GM19035 (cell line): Measurements from ENCODE around the gene PNMA6F.
"Not testable (repeated sequence)": the region's sequence is repeated elsewhere in the genome, so short reads cannot be mapped to it uniquely, and the experiment has no call there.

ENCODE experiments used
- ATAC-seq: cut with Tn5 transposase; IDR thresholded peaks from one replicate; pipeline ENCODE4 v1.9.1; 2021; ENCODE audit not compliant: unreplicated experiment

The PNMA6F gene

DNA sequence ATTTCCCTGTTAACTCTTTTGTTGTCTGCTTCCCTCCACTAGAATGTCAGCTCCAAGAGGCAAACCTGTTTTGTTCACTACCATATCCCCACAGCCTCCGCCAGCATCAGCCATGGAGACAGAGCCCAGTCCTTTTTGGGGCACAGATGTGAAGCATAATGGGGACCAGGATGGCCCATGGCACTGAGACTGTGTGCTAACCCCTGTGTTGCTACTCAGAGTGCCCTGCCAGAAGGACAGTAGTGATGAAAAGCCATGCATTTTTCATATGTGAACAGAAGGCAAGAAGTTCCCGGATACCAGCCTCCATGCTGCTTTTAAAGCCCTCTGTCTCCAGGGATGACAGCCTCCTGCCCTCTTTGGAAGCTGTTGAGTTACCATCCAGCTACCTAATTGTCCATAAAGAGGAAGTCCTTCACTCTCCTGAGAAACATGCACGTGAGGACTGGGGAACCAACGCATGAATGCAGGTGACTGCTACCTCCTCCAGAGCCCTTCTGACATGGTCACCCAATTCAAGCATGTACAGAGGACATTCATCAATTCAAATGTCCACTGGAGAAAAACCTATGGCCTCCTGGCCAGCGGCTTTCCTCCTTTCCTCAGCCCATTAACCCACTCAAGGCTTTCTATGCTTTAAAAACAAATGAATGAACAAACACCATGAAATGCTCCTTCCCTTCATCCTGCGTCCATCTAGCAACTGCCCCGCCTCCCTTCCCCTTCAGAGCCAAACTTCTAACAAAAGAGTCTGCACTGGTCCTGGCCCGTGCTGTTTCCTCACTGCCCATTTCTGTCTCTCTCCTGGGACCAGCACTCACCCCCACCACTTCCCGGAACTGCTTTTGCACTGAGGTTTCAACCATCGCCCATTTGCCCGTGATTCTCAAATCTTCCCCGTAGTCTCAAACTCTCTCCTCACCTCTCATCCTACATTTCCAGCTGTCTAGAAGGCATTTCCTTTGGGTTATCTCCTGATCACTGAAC lies 18.0 kb downstream of the PNMA6F start:
- no peak for ATAC-seq

GRCh38 chrX:153302796-153303195 lies 18.8 kb downstream of the PNMA6F start:
- ATAC-seq, result no peak

DNA sequence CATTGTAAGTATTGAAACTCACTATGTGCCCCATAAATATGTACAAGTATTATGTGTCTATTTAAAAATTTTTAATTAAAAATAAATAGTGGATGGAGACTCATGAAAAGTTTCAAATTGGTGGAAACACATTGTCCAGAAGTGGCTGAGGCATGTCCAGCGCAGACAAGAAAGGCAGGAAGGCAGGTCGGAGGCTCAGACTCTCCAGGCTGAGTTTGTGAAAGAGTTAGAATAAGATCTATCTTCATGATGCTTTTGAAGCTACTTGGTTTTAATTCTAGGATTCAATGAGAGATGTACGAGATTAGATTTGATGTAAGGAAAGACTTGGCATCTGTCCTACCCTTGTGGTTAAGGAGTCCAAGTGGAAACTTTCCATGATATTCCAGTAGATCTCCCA lies 19.8 kb downstream of the PNMA6F start:
- no peak for ATAC-seq

DNA sequence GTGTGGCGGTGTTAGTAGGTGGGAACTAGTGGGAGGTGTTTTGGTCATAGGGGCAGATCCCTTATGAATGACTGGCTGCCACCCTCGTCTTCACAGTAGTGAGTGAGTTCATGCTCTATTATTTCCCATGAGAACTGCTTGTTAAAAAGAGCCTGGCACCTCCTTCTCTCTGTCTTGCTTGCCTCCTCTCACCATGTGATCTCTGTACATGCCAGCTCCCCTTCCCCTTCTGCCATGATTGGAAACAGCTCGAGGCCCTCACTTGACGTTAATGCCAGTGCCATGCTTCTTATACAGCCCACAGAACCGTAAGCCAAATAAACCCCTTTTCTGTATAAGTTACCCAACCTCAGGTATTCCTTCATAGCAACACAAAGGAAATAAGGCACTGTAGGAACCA lies 21.7 kb downstream of the PNMA6F start:
- no peak for ATAC-seq

DNA sequence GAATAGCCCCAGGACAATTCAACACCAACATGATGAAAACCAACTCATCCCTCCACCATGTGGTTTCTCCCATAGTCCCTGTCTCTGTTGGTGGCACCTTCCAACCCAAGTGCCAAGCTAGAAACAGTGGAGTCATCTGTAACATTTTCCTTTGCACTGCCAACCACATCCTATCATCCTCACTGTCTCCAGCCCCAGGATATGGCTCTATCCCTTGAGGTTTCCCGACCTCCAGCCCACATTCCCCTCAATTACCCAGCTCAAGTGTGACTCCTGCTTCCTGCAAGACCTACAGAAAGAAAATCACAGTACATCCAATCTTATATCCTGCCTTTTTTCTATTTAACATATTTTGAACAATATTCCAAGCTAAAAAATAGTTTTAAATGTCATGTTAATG lies 24.2 kb downstream of the PNMA6F start:
- ATAC-seq, result no peak

GRCh38 chrX:153293485-153294071 lies 28.0 kb downstream of the PNMA6F start:
- ATAC-seq, result not testable (repeated sequence)

GRCh38 chrX:153288807-153289206 lies 32.8 kb downstream of the PNMA6F start:
- not testable (repeated sequence) for ATAC-seq

DNA sequence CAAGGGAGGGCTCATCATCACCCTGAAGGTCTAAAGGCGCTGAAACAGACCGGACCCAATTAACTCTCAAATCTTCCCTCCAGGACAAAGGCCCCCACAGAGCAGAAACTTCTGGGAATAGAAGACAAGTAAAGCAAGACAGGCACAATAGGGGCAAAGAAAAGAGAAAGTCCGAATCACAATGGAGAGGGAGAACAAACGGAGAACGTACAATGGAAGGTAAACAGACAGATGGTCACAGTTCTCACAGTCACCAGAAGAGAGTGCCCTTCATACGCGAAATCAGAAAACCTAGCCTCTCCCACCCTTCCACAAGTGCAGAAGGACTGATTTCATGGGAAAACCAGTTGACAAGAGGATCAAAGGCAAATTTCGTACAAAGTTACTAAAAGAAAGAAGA lies 35.9 kb downstream of the PNMA6F start:
- ATAC-seq, result not testable (repeated sequence)

GRCh38 chrX:153283982-153284381 lies 37.6 kb downstream of the PNMA6F start:
- not testable (repeated sequence) for ATAC-seq

DNA sequence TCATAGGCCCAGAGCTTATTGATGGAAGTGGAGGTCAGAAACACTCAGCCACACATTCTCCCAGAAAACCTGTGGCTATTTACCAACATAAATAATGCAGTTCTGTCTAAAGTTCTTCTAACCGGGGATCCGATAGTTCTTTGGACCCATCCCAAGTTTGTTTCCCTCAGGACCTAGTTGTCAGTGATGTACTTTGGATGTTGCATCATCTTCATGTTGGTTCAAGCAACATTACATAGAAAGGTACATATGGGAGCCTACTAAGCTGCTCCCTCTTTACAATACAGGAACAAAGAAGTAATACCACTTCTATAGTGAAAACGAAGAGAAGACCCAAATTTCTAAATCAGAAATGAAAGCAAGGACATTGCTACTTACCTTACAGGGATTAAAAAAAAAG lies 39.8 kb downstream of the PNMA6F start:
- not testable (repeated sequence) for ATAC-seq

DNA sequence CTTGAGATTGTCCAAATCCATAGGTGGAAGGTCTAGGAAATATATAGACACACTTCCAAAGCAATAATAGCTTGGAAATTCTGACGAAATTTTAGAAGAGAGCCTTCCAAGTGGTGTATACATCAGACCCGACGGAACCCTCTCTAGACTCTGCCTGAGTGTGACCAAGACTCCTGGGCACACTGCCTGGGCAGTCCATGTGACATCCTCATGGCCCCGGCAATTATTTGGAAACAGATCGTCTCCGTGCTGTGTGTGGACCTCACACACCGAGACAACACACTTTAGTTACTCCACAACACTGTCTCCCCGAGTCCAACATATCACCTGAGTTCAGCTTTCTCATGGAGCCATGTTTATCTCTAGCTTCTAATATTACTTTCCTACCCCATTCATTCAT lies 42.3 kb downstream of the PNMA6F start:
- not testable (repeated sequence) for ATAC-seq

GRCh38 chrX:153276049-153276448 lies 45.5 kb downstream of the PNMA6F start:
- not testable (repeated sequence) for ATAC-seq

DNA sequence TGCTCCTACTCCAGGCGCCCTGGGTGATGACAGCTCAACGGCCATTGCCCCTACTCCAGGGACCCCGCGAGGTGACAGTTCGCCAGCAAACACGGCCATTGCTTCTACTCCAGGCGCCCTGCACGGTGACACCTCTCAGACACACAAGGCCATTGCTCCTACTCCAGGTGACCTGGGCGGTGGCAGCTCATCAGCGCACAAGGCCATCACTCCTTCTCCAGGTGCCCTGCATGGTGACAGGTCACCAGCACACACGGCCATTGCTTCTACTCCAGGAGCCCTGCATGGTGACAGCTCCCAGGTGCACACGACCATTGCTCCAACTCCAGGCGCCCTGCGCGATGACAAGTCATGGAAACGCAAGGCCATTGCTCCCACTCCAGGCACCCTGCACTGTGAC lies 46.1 kb downstream of the PNMA6F start:
- not testable (repeated sequence) for ATAC-seq

GRCh38 chrX:153272584-153272983 lies 49.0 kb downstream of the PNMA6F start:
- not testable (repeated sequence) for ATAC-seq

- ATAC-seq, result not testable (repeated sequence)
Measured at GRCh38 chrX:153272070-153272469, 49.5 kb downstream of the PNMA6F start.
